Lower leg skin (tissue), 3 donors: ENCODE measurements around the gene HTR1B.

Experiments
- CTCF ChIP-seq, 3 donors: fragments of 450-650 bp; IDR thresholded peaks; one replicate each; pipeline ENCODE4 v1.5.1; 2016; ENCODE audit warnings: antibody characterized with exemption in 3 of 3, mild to moderate bottlenecking in 3 of 3, moderate library complexity in 2 of 3
- POLR2A ChIP-seq, 2 donors: fragments of 450-650 bp; IDR thresholded peaks; one replicate each; pipeline ENCODE4 v1.6.1; 2016 to 2017; ENCODE audit warnings: antibody characterized with exemption in 2 of 2, mild to moderate bottlenecking in 1 of 2, moderate library complexity in 1 of 2

GRCh38 chr6:77416839-77417238 lies 46.5 kb downstream of the HTR1B start:
- no peak for TF ChIP-seq POLR2A (IDR thresholded peaks at IDR 0.05)
- no peak for TF ChIP-seq CTCF (IDR thresholded peaks at IDR 0.05)
